Lung (tissue), 12 donors: Measurements from ENCODE around the gene AMIGO3. TPM values are rescaled to one million over a fixed set of nuclear protein-coding genes. Genes with fewer than 3 reads are reported as not detected.
"Not testable (repeated sequence)": the region's sequence is repeated elsewhere in the genome, so short reads cannot be mapped to it uniquely, and the experiment has no call there.

Experiments used
- ATAC-seq: fragments of 200-7000 bp; cut with Tn5 transposase; one replicate; pipeline ENCODE4 v1.9.1; 2020; ENCODE audit warnings: moderate number of reproducible peaks; ENCODE audit not compliant: insufficient read depth, low FRiP score
- DNase-seq, 3 donors: peaks; one replicate each; pipeline ENCODE4 v3.0.0-alpha.2; 2013 to 2017
- H3K27ac ChIP-seq, 2 donors: one replicate each; pipeline ENCODE4 v1.5.1; 2013; ENCODE audit warnings: mild to moderate bottlenecking in 2 of 2, moderate library complexity in 2 of 2, control low read depth in 1 of 2, inconsistent platforms in 1 of 2, low read depth in 1 of 2, low read length in 1 of 2
- H3K27me3 ChIP-seq, 3 donors: one replicate each; pipeline ENCODE4 v1.5.1; 2013; ENCODE audit warnings: low read length in 2 of 3; ENCODE audit not compliant: control insufficient read depth in 3 of 3, insufficient read depth in 3 of 3
- H3K36me3 ChIP-seq, 4 donors: one replicate each; pipeline ENCODE4 v1.5.1; 2013; ENCODE audit warnings: low read length in 4 of 4, mild to moderate bottlenecking in 1 of 4, moderate library complexity in 1 of 4; ENCODE audit not compliant: control insufficient read depth in 4 of 4, insufficient read depth in 4 of 4
- H3K4me1 ChIP-seq, 5 donors: one replicate each; pipeline ENCODE4 v1.5.1; 2013; ENCODE audit warnings: low read length in 5 of 5, mild to moderate bottlenecking in 2 of 5, moderate library complexity in 1 of 5; ENCODE audit not compliant: control insufficient read depth in 5 of 5, insufficient read depth in 5 of 5
- H3K4me3 ChIP-seq: one replicate; pipeline ENCODE4 v1.5.1; 2013; ENCODE audit warnings: mild to moderate bottlenecking, control low read depth, moderate library complexity
- H3K9ac ChIP-seq, 2 donors: one replicate each; pipeline ENCODE4 v1.5.1; 2013; ENCODE audit warnings: low read length in 2 of 2, control low read depth in 1 of 2; ENCODE audit not compliant: insufficient read depth in 1 of 2
- H3K9me3 ChIP-seq, 4 donors: one replicate each; pipeline ENCODE4 v1.5.1; 2013; ENCODE audit warnings: low read length in 3 of 4, mild to moderate bottlenecking in 1 of 4, moderate library complexity in 1 of 4; ENCODE audit not compliant: control insufficient read depth in 4 of 4, insufficient read depth in 3 of 4
- CTCF ChIP-seq: IDR thresholded peaks from 2 replicates; pipeline ENCODE4 v1.5.1; 2012; ENCODE audit warnings: mild to moderate bottlenecking; ENCODE audit errors: control extremely low read depth, extremely low read depth
- WGBS, 2 donors: extraction: QIAGEN DNeasy Blood & Tissue Kit; methylation state at CpG; one replicate each; pipeline ENCODE4 v1.1.7; 2013; 5-methylcytosine and 5-hydroxymethylcytosine counted together
- polyA plus RNA-seq, 2 donors: library from polyadenylated mRNA; stranded (reverse); fragments of 200-250 nt; gene quantifications; one replicate each; pipeline ENCODE4 v1.2.1, GENCODE V29; 2013
- total RNA-seq, 2 donors: library from RNA; depleted of rRNA in 1 of 2; stranded (reverse); fragments of >200 nt in 1 of 2; gene quantifications; one replicate each; pipeline ENCODE4 v1.2.1, GENCODE V29; 2014 to 2021
- donor health status: control.
- donor health status: control.
- donor health status: Bipolar disorder and iron deficiency.
- donor health status: healthy.
- donor health status: DM: yes; HTN: yes; CAD: no.

The AMIGO3 gene
- total and polyA plus RNA-seq, 4 donors: 0.25 to 0.63 (median 0.51) TPM; not detected in 1

- H3K36me3 ChIP-seq: peaks cover 5 to 32% (median 15%) of the 10 kb centered on the region in 4 donors
- DNase-seq, H3K27me3 ChIP-seq, H3K9me3 ChIP-seq, ATAC-seq, H3K9ac ChIP-seq, H3K4me1 ChIP-seq, H3K4me3 ChIP-seq, H3K27ac ChIP-seq: not testable (repeated sequence)
- 92 to 96% methylated on average over 10 of the region's 10 CpGs for WGBS, 2 donors
Observed at GRCh38 chr3:49685103-49685502, 34.4 kb downstream of the AMIGO3 start.

GRCh38 chr3:49684453-49684852 lies 35.0 kb downstream of the AMIGO3 start:
- not testable (repeated sequence) for ATAC-seq, H3K27me3 ChIP-seq, H3K4me3 ChIP-seq, H3K27ac ChIP-seq, H3K4me1 ChIP-seq, H3K9ac ChIP-seq, H3K9me3 ChIP-seq, DNase-seq
- 91 to 95% methylated on average over 2 of the region's 2 CpGs for WGBS, 2 donors
- H3K36me3 ChIP-seq: peaks cover 8 to 38% (median 19%) of the 10 kb centered on the region in 4 donors

- no peak for ATAC-seq
- peaks cover 13 to 51% (median 25%) of the 10 kb centered on the region in 4 donors for H3K36me3 ChIP-seq
- H3K27me3 ChIP-seq: peaks cover 0 to 3% (median 0%) of the 10 kb centered on the region in 3 donors
- WGBS, 2 donors: 90 to 96% methylated on average over 6 of the region's 6 CpGs
- no peak overlapping the region for H3K27ac ChIP-seq
- H3K9ac ChIP-seq: no peak overlapping the region
- H3K4me1 ChIP-seq: peaks cover 0 to 1% (median 0%) of the 10 kb centered on the region in 5 donors
- peaks cover 0 to 3% (median 0%) of the 10 kb centered on the region in 4 donors for H3K9me3 ChIP-seq
- DNase-seq: no peak
- TF ChIP-seq CTCF: no peak
- no peak overlapping the region for H3K4me3 ChIP-seq
Observed at GRCh38 chr3:49683162-49683561, 36.3 kb downstream of the AMIGO3 start.

- DNase-seq: no peak
- Histone ChIP-seq H3K27ac (no peak overlapping the region), H3K36me3 (peaks cover 13 to 64% (median 32%) of the 10 kb centered on the region in 4 donors), H3K4me3 (no peak overlapping the region), H3K4me1 (peaks cover 0 to 1% (median 0%) of the 10 kb centered on the region in 5 donors), H3K9ac (no peak overlapping the region), H3K9me3 (peaks cover 0 to 3% (median 0%) of the 10 kb centered on the region in 4 donors), H3K27me3 (no peaks in the 10 kb centered on the region)
- no peak for TF ChIP-seq CTCF
- ATAC-seq: no peak
- 88% methylated on average over 4 of the region's 4 CpGs for WGBS, 2 donors
Observed at GRCh38 chr3:49681543-49681942, 37.9 kb downstream of the AMIGO3 start.
